ENCODE results near the gene TRIM4. TPM values are rescaled to one million over a fixed set of nuclear protein-coding genes. Genes with fewer than 3 reads are reported as not detected.

Gene TRIM4
- total RNA-seq, 1 donor from 2014 or later, result 8.9 TPM

DNA sequence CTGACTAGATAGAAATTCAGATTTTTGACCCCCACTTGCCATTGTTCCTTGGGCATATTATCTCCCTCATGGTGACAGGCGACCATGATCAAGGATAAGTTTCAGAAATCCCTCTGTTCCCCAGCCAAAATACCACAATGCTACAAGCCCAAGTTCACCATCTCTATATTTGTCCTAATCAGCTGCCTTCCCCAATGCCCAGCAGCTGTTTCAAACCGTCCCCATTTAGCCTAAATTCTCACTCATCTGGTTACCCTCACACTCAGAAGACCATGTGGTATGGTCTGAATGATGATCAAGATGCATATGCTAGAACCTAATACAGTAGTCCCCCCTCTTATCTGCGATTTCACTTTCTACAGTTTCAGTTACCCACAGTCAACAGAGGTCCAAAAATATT lies 11.0 kb upstream of the TRIM4 start:
- Mint-ChIP-seq H3K4me3 (no peak overlapping the region), H3K4me1 (peaks cover 35% of the 10 kb centered on the region), H3K27ac (ENCODE audit: unreplicated experiment) (no peak overlapping the region), H3K27me3 (ENCODE audit: low read depth) (peaks cover 47% of the 10 kb centered on the region), H3K9me3 (no peaks in the 10 kb centered on the region), H3K36me3 (ENCODE audit: low read depth) (no peaks in the 10 kb centered on the region)
- TF ChIP-seq, protein P1, sequence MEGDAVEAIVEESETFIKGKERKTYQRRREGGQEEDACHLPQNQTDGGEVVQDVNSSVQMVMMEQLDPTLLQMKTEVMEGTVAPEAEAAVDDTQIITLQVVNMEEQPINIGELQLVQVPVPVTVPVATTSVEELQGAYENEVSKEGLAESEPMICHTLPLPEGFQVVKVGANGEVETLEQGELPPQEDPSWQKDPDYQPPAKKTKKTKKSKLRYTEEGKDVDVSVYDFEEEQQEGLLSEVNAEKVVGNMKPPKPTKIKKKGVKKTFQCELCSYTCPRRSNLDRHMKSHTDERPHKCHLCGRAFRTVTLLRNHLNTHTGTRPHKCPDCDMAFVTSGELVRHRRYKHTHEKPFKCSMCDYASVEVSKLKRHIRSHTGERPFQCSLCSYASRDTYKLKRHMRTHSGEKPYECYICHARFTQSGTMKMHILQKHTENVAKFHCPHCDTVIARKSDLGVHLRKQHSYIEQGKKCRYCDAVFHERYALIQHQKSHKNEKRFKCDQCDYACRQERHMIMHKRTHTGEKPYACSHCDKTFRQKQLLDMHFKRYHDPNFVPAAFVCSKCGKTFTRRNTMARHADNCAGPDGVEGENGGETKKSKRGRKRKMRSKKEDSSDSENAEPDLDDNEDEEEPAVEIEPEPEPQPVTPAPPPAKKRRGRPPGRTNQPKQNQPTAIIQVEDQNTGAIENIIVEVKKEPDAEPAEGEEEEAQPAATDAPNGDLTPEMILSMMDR (conservative IDR thresholded peaks at IDR 0.05), result no peak
- no peak for DNase-seq (ENCODE audit: low read depth, low spot score)

DNA sequence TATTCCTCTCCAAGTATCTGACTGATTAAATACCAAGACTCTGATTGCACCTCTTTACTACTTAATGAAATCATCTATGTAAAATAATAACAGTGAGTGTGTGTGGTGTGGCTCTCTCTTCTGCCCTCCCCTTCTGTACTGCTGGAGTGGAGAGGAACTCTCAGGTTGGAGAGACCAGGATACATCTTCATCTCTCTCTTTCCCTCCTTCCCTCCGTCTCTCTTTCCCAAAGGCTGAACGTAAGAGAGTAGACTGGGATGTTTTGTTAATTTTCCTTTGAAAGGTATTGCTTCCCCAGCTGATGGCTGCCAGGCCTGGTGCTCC lies 10.4 kb upstream of the TRIM4 start:
- no peak for DNase-seq (ENCODE audit: low read depth, low spot score)
- TF ChIP-seq, protein P1 (conservative IDR thresholded peaks at IDR 0.05), result no peak
- H3K36me3 Mint-ChIP-seq (ENCODE audit: low read depth), result no peaks in the 10 kb centered on the region
- no peak overlapping the region for H3K27ac Mint-ChIP-seq (ENCODE audit: unreplicated experiment)
- H3K27me3 Mint-ChIP-seq (ENCODE audit: low read depth), result peaks cover 47% of the 10 kb centered on the region
- H3K4me1 Mint-ChIP-seq, result peaks cover 31% of the 10 kb centered on the region
- H3K9me3 Mint-ChIP-seq, result no peaks in the 10 kb centered on the region
- H3K4me3 Mint-ChIP-seq, result peak overlapping the region; percentile 80

DNA sequence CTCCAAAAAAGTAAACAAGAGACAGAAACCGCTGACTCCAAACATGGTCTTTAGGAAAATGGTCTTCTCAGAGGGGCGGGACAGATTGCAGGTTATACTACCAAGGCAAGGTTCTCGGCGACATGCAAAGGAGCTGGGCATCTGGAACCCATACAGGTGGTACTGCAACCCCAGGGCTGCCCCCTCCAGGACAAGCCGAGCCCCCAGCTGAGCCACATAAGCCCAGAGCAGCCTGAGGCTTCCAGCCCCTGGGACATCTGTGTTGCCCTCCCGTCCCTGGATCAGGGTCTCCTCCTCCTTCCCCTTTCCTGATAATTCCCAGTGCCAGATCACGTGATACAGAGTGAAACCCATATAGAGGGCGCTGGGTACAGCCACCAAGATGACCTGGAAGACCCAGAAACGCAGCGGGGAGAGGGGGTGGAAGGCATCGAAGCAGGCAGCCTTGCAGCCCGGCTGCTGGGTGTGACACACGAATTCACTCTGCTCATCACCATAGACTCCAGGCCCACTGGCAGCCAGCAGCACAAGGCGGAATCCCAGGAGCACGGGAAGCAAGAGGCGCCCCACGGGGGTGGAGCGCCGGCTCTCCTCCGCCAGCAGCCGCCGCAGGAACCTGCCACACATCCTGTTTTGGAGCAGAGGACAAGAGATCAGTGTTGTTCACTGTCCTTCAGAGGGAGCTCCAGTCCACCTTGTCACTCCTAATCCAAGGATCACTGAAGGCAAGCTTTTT lies 9.8 kb upstream of the TRIM4 start, which contains the start of gene GJC3:
Gene GJC3, minus strand, starts transcription at position 627 of the 736 bp plus-strand sequence. Its CDS starts 0 bp downstream, at position 627.
- DNase-seq (ENCODE audit: low read depth, low spot score), result peak; percentile 46
- no peak within 1 kb of the TSS for H3K27ac Mint-ChIP-seq (ENCODE audit: unreplicated experiment)

DNA sequence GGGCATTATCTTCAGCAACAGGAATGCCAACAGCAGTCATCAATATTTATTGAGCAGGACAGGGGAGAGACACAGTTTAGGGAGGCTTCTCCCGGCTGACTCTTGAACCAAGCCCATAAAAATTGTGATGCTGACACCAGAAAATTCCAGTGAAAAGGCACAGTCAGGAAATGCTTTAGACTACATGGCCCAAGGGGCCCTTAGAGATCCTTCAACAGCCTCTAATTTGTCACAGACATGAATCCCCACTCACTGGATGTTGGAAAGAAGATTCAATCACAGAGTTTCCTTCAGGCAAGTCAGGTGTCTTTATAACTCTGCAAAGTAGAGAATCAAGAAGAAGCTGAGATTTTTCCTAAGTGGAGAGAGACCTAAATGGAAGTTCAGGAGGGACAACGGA lies 8.9 kb upstream of the TRIM4 start:
- DNase-seq (ENCODE audit: low read depth, low spot score), result no peak
- no peaks in the 10 kb centered on the region for H3K36me3 Mint-ChIP-seq (ENCODE audit: low read depth)
- H3K27ac Mint-ChIP-seq (ENCODE audit: unreplicated experiment), result no peak overlapping the region
- TF ChIP-seq, protein P1 (conservative IDR thresholded peaks at IDR 0.05), result no peak
- peaks cover 22% of the 10 kb centered on the region for H3K4me1 Mint-ChIP-seq
- H3K27me3 Mint-ChIP-seq (ENCODE audit: low read depth), result peaks cover 52% of the 10 kb centered on the region
- no peak overlapping the region for H3K4me3 Mint-ChIP-seq
- H3K9me3 Mint-ChIP-seq, result no peaks in the 10 kb centered on the region

More for the DNA sequence above, 9.8 kb upstream of the TRIM4 start, which contains the start of gene GJC3:
- Mint-ChIP-seq H3K27me3 (ENCODE audit: low read depth) (peaks cover 48% of the 10 kb centered on the region), H3K4me1 (peaks cover 26% of the 10 kb centered on the region), H3K36me3 (ENCODE audit: low read depth) (no peaks in the 10 kb centered on the region), H3K4me3 (peak within 1 kb of the TSS; percentile 80), H3K9me3 (no peaks in the 10 kb centered on the region)
- TF ChIP-seq, protein P1 (conservative IDR thresholded peaks at IDR 0.05), result peak; percentile 55

DNA sequence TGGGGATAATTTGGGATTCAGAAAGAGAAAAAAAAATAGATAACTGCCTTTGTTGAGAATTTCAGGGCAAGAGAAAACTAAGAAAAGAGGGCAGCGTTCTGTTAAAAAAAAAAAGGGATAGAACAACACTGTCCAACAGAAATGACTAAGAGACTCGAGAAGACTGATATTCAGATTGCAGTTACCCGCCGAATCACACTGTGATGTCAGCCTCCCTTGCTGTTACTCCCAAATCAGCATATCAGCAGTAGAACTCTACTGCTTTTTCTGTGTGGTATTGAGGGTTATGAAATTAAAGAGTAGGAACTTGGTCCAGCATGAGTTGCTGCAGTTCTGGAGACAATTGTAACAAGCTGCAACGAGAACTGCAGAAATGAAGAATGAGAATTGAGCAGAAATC lies 8.2 kb upstream of the TRIM4 start:
- no peak for DNase-seq (ENCODE audit: low read depth, low spot score)
- TF ChIP-seq, protein P1 (conservative IDR thresholded peaks at IDR 0.05), result no peak
- H3K9me3 Mint-ChIP-seq, result no peaks in the 10 kb centered on the region
- H3K4me3 Mint-ChIP-seq, result no peak overlapping the region
- H3K27ac Mint-ChIP-seq (ENCODE audit: unreplicated experiment), result no peak overlapping the region
- no peaks in the 10 kb centered on the region for H3K36me3 Mint-ChIP-seq (ENCODE audit: low read depth)
- H3K4me1 Mint-ChIP-seq, result peaks cover 22% of the 10 kb centered on the region
- H3K27me3 Mint-ChIP-seq (ENCODE audit: low read depth), result peaks cover 54% of the 10 kb centered on the region

Measured in neural crest cell (in vitro differentiated cells).